Tibial artery (tissue), 4 donors: ENCODE results near the gene ERI2.

Experiments
- DNase-seq, 2 donors: peaks; one replicate each; pipeline ENCODE4 v3.0.0-alpha.2; 2019
- H3K27ac ChIP-seq, 2 donors: fragments of 200-600 bp; sonication (generic) in 1 of 2; 1 replicate in 1 of 2; 2 replicates in 1 of 2; pipeline ENCODE4 v1.5.1; 2018 to 2019; ENCODE audit warnings: mild to moderate bottlenecking in 1 of 2
- H3K27me3 ChIP-seq, 2 donors: fragments of 200-600 bp; sonication (generic) in 1 of 2; one replicate each; pipeline versions ENCODE4 v1.5.1 to v1.6.0; 2016 to 2019
- H3K36me3 ChIP-seq, 3 donors: fragments of 200-600 bp; sonication (generic) in 2 of 3; one replicate each; pipeline ENCODE4 v1.5.1; 2016 to 2019; ENCODE audit warnings: mild to moderate bottlenecking in 2 of 3
- H3K4me1 ChIP-seq, 4 donors: fragments of 200-600 bp; sonication (generic) in 2 of 4; 1 replicate in 3 of 4; 2 replicates in 1 of 4; pipeline ENCODE4 v1.5.1; 2016 to 2019
- H3K4me3 ChIP-seq, 2 donors: fragments of 200-600 bp; sonication (generic) in 1 of 2; 1 replicate in 1 of 2; 2 replicates in 1 of 2; pipeline ENCODE4 v1.5.1; 2018 to 2019; ENCODE audit warnings: mild to moderate bottlenecking in 2 of 2
- H3K9me3 ChIP-seq, 3 donors: fragments of 200-600 bp; sonication (generic) in 1 of 3; one replicate each; pipeline ENCODE4 v1.5.1; 2016 to 2019
- intact Hi-C: fragments of 100-400 bp; cut with DNase I; formaldehyde crosslinking; loops from one replicate; pipeline ENCODE4 v1.15.0; 2023; ENCODE audit warnings: low total_unique reads
- TF ChIP-seq, protein P1 (sequence below), 2 experiments: fragments of 200-600 bp in 1 of 2; fragments of 450-650 bp in 1 of 2; IDR thresholded peaks; one replicate each; pipeline ENCODE4 v1.5.1; 2017 to 2019; ENCODE audit warnings: antibody characterized with exemption in 2 of 2, mild to moderate bottlenecking in 1 of 2, moderate library complexity in 1 of 2

The ERI2 gene

DNA sequence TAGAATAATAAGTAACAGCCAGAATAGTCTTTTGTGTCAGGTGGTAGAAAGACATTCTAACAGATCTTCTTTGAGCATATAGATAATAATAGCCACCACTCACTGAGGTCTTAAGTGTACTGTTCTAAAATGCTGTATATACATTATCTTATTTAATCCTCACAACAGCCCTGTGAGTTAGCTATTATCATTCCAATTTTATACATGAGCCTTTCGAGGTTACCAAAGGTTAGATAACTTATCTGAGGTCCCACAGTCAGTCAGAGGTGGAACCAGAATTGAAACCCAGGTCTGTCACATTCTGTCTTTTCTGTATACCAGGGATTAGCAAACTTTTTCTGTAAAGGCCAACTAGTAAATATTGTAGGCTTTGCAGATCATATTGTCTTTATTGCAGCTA, 23.3 kb upstream of the ERI2 start:
- Histone ChIP-seq H3K9me3 (no peaks in the 10 kb centered on the region), H3K27me3 (no peaks in the 10 kb centered on the region), H3K27ac (no peak overlapping the region), H3K36me3 (no peaks in the 10 kb centered on the region), H3K4me3 (no peak overlapping the region), H3K4me1 (no peaks in the 10 kb centered on the region)
- intact Hi-C loops, result no loop called here
- DNase-seq, result no peak
- TF ChIP-seq, protein P1, sequence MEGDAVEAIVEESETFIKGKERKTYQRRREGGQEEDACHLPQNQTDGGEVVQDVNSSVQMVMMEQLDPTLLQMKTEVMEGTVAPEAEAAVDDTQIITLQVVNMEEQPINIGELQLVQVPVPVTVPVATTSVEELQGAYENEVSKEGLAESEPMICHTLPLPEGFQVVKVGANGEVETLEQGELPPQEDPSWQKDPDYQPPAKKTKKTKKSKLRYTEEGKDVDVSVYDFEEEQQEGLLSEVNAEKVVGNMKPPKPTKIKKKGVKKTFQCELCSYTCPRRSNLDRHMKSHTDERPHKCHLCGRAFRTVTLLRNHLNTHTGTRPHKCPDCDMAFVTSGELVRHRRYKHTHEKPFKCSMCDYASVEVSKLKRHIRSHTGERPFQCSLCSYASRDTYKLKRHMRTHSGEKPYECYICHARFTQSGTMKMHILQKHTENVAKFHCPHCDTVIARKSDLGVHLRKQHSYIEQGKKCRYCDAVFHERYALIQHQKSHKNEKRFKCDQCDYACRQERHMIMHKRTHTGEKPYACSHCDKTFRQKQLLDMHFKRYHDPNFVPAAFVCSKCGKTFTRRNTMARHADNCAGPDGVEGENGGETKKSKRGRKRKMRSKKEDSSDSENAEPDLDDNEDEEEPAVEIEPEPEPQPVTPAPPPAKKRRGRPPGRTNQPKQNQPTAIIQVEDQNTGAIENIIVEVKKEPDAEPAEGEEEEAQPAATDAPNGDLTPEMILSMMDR (IDR thresholded peaks at IDR 0.05), result no peak

DNA sequence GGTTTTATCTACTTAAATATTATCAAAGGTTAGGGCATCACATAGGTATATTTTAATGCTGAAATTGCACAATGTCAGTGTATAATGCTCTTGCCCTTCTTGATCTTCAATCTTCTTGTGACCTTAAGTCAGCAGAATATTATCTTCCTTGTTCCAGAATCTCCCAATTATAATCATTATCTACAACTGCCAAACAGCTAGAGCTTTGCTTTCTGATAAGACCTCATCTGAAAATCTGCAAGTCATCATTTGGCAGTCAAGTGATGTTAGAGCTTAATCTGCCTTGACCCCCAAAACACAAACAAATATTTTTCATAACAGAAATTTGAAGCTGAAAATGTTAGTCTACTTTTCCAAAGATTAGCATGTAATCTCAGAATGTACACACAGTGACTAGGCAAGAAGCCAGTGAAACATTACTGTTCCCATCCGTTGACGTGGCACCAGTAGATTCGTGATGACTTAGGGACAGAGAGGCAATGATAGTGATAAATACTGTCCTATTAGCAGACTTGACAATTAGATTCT, 19.8 kb upstream of the ERI2 start:
- no peak overlapping the region for H3K27ac ChIP-seq
- TF ChIP-seq, protein P1 (IDR thresholded peaks at IDR 0.05), result no peak
- H3K4me3 ChIP-seq, result no peak overlapping the region
- peaks cover 0 to 8% (median 0%) of the 10 kb centered on the region in 3 donors for H3K36me3 ChIP-seq
- intact Hi-C loops, result no loop called here
- no peaks in the 10 kb centered on the region for H3K9me3 ChIP-seq
- no peaks in the 10 kb centered on the region for H3K27me3 ChIP-seq
- DNase-seq, result no peak
- no peaks in the 10 kb centered on the region for H3K4me1 ChIP-seq

DNA sequence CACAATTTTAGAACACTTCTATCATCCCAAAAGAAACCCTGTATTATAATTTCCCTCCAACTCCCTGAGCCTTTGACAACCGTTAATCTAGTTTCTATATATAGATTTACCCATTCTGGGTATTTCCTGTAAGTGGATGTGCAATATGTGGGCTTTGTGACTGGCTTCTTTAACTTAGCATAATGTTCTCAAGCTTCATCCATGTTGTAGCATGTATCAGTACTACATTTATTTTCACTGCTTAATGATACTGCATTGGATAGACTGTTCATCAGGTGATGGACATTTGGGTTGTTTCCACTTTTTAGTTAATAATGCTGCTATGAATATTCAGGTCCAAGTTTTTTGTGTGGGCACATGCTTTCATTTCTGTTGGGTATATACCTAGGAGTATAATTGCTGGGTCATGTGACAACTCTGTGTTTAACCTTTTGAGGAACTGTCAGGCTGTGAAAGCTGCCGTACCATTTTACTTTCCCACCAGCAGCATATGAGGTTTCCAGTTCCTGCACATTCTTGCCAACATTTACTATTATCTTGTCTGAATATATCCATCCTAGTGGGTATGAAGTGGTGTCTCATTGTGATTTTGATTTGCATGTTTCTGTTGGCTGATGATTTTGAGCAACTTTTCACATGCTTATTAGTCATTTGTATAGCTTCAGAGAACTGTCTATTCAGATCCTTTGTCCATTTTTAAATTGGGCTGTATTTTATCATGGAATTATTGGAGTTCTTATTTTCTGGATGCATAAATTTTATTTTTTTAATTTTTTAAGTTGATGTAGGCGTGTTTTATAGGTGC, 16.5 kb upstream of the ERI2 start:
- H3K27me3 ChIP-seq, result no peaks in the 10 kb centered on the region
- TF ChIP-seq, protein P1 (IDR thresholded peaks at IDR 0.05), result no peak
- peaks cover 0 to 12% (median 0%) of the 10 kb centered on the region in 3 donors for H3K36me3 ChIP-seq
- intact Hi-C loops, result no loop called here
- H3K4me1 ChIP-seq, result no peaks in the 10 kb centered on the region
- H3K9me3 ChIP-seq, result no peaks in the 10 kb centered on the region
- no peak overlapping the region for H3K4me3 ChIP-seq
- no peak for DNase-seq
- no peak overlapping the region for H3K27ac ChIP-seq

DNA sequence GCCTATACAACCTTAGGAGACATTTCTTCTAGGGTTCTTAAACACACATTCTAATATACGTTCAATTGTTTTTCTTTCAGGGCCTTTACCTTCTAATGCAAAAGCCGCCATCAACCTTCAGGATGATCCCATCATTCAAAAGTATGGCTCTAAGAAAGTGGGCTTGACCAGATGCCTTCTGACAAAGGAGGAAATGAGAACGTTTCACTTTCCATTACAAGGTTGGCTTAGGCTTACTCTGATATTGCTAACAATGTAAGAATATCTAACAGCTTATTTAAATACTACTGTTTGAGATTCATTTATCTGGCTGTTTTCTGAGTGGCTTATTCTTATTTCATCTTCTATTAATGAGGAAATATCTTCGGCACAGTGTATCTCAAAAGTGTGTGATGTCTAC, 15.4 kb upstream of the ERI2 start:
- Histone ChIP-seq H3K27ac (no peak overlapping the region), H3K4me1 (no peaks in the 10 kb centered on the region), H3K9me3 (no peaks in the 10 kb centered on the region), H3K27me3 (no peaks in the 10 kb centered on the region), H3K36me3 (peaks cover 0 to 12% (median 0%) of the 10 kb centered on the region in 3 donors), H3K4me3 (no peak overlapping the region)
- TF ChIP-seq, protein P1 (IDR thresholded peaks at IDR 0.05), result no peak
- intact Hi-C loops, result no loop called here
- no peak for DNase-seq

DNA sequence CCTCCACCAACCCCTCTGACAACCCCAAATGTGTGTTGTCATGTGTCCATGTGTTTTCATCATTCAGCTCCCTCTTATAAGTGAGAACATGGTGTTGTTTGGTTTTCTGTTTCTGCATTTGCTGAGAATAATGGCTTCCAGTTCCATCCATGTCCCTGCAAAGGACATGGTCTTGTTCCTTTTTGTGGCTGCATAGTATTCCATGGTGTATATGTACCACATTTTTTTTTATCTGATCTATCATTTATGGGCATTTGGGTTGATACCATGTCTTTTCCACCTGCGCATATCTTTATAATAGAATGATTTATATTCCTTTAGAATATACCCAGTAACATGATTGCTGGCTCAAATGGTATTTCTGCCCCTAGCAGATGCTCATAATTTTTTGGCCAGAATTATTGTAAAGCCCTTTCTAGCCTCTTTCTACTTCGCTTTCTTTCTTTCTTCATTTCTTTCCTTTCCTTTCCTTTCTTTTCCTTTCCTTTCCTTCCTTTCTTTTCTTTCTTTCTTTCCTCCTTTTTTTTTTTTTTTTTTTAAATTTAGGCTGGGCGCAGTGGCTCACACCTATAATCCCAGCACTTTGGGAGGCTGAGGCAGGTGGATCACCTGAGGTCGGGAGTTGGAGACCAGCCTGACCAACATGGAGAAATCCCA, 12.8 kb upstream of the ERI2 start:
- Histone ChIP-seq H3K27me3 (no peaks in the 10 kb centered on the region), H3K4me3 (no peak overlapping the region), H3K9me3 (no peaks in the 10 kb centered on the region), H3K4me1 (no peaks in the 10 kb centered on the region), H3K36me3 (peaks cover 0 to 17% (median 0%) of the 10 kb centered on the region in 3 donors), H3K27ac (no peak overlapping the region)
- no peak for DNase-seq
- intact Hi-C loops, result no loop called here
- TF ChIP-seq, protein P1 (IDR thresholded peaks at IDR 0.05), result no peak
